RWPE2 (cell line): ENCODE measurements around the gene TFCP2.
A peak's percentile ranks its signal among the peaks of the same experiment; 100 is the strongest.

Experiments
- ATAC-seq: fragments of 200-7000 bp; cut with Tn5 transposase; 3 replicates; pipeline ENCODE4 v1.9.1; 2021; ENCODE audit warnings: low read depth
- DNase-seq: peaks from one replicate; pipeline ENCODE4 v3.0.0-alpha.2; 2020; ENCODE audit warnings: low spot score
- H3K27ac ChIP-seq: fragments of 450-650 bp; 2 replicates; pipeline ENCODE4 v1.5.1; 2017; ENCODE audit warnings: mild to moderate bottlenecking; ENCODE audit not compliant: poor library complexity, severe bottlenecking
- H3K27me3 ChIP-seq: fragments of 250-450 bp; sonication (Bioruptor Pico); 2 replicates; pipeline ENCODE4 v1.5.1; 2021; ENCODE audit warnings: mild to moderate bottlenecking, moderate library complexity; ENCODE audit not compliant: insufficient read depth, poor library complexity, severe bottlenecking
- H3K36me3 ChIP-seq: fragments of 250-450 bp; sonication (Bioruptor Pico); 2 replicates; pipeline ENCODE4 v1.5.1; 2020; ENCODE audit warnings: low read depth, mild to moderate bottlenecking, moderate library complexity
- H3K4me1 ChIP-seq: fragments of 250-450 bp; sonication (Bioruptor Pico); 2 replicates; pipeline ENCODE4 v1.5.1; 2021; ENCODE audit warnings: mild to moderate bottlenecking, moderate library complexity; ENCODE audit not compliant: insufficient read depth, poor library complexity, severe bottlenecking
- H3K4me3 ChIP-seq: fragments of 250-450 bp; sonication (Bioruptor Pico); 2 replicates; pipeline ENCODE4 v1.5.1; 2021; ENCODE audit warnings: mild to moderate bottlenecking, moderate library complexity; ENCODE audit not compliant: severe bottlenecking
- H3K9me3 ChIP-seq: fragments of 250-450 bp; sonication (Bioruptor Pico); 2 replicates; pipeline ENCODE4 v1.5.1; 2021; ENCODE audit warnings: mild to moderate bottlenecking, moderate library complexity; ENCODE audit not compliant: severe bottlenecking
- CTCF ChIP-seq: fragments of 450-650 bp; IDR thresholded peaks from one replicate; pipeline ENCODE4 v1.5.1; 2017; ENCODE audit warnings: mild to moderate bottlenecking, moderate library complexity; ENCODE audit not compliant: poor library complexity, severe bottlenecking

TFCP2 gene

DNA sequence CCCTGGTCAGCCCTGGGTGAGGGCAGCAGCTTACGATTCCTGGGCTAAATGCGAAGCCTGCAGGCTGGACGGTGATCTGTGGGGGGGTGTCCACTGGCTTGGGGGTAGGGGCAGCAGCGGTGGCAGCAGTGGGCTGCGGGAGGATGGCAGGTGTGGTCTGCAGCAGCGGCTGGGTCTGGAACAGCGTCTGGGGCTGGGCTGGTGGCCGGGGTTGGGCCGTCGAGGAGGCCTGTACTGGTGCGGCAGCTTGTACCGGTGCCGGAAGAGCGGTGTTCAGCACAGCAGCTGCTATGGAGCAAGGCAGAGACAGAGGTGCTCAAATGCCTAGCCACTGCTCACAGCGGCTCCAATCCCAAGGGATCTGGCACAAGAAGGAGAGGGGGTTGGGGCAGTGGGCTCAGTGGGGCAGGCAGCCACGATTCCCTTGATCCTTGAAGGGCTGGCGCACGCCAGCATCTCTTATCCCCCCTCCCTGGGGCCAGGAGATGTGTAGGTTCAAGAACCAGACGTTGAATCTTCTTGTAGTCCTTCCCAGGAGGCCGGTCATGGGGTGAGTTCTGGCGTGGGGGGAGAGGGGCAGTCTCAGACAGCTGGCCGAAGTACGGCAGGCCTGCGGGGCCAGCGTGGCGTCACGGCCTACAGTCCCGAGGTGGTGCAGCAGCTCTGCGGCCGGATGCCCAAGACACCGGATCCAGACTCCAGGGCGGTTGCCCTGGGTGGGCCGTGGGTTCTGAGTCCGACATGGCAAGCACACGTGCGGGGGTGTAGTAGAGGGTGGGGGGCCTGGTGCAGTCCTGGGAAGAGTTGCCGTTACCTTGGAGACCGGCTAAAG is 25.0 kb upstream of the TFCP2 start:
- Histone ChIP-seq H3K36me3 (no peaks in the 10 kb centered on the region), H3K27ac (no peak overlapping the region), H3K27me3 (no peaks in the 10 kb centered on the region), H3K4me1 (no peaks in the 10 kb centered on the region), H3K9me3 (no peaks in the 10 kb centered on the region), H3K4me3 (no peak overlapping the region)
- DNase-seq (no peak), ATAC-seq (no peak)
- TF ChIP-seq CTCF, result no peak

DNA sequence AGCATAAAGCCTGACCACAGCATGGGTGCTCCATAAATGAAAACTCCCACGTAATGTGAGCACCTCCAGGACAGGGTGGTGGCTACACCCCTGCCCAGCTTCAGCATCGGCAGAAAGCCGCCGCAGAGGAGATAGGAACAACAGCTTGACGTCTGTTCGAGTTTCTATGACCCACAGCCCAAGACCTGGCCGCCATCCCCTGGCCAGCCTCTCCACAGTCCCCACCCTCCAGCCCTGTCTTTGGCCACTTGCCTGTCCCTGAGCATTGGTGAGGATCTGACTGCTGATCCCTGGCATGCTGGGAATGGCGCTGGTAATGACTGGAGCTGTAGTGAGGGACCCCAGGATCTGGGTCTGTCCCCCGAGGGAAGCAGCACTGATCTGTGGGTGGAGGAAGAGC is 23.6 kb upstream of the TFCP2 start:
- H3K27me3 ChIP-seq, result no peaks in the 10 kb centered on the region
- DNase-seq (no peak), ATAC-seq (no peak)
- no peaks in the 10 kb centered on the region for H3K36me3 ChIP-seq
- H3K27ac ChIP-seq, result no peak overlapping the region
- no peaks in the 10 kb centered on the region for H3K4me1 ChIP-seq
- H3K9me3 ChIP-seq, result no peaks in the 10 kb centered on the region
- no peak for TF ChIP-seq CTCF
- no peak overlapping the region for H3K4me3 ChIP-seq

GRCh38 chr12:51195841-51196240 is 22.9 kb upstream of the TFCP2 start:
- H3K27me3 ChIP-seq, result no peaks in the 10 kb centered on the region
- no peak overlapping the region for H3K4me3 ChIP-seq

GRCh38 chr12:51192284-51192671 is 19.3 kb upstream of the TFCP2 start:
- ATAC-seq (peak; percentile 41; the same call in 1 of the 3 replicates), DNase-seq (no peak)
- TF ChIP-seq CTCF, result no peak
- no peaks in the 10 kb centered on the region for H3K27me3 ChIP-seq
- no peak overlapping the region for H3K27ac ChIP-seq
- H3K4me3 ChIP-seq, result no peak overlapping the region
- no peaks in the 10 kb centered on the region for H3K4me1 ChIP-seq
- H3K9me3 ChIP-seq, result no peaks in the 10 kb centered on the region
- H3K36me3 ChIP-seq, result no peaks in the 10 kb centered on the region

More at GRCh38 chr12:51195841-51196240, 22.9 kb upstream of the TFCP2 start:
- no peaks in the 10 kb centered on the region for H3K4me1 ChIP-seq
- no peaks in the 10 kb centered on the region for H3K9me3 ChIP-seq
- no peak for TF ChIP-seq CTCF
- DNase-seq (no peak), ATAC-seq (no peak)
- H3K36me3 ChIP-seq, result no peaks in the 10 kb centered on the region
- H3K27ac ChIP-seq, result no peak overlapping the region

GRCh38 chr12:51191516-51192283 is 18.8 kb upstream of the TFCP2 start:
- no peaks in the 10 kb centered on the region for H3K27me3 ChIP-seq
- no peak for TF ChIP-seq CTCF
- DNase-seq, result no peak

More at GRCh38 chr12:51191516-51192283, 18.8 kb upstream of the TFCP2 start:
- H3K4me3 ChIP-seq, result no peak overlapping the region
- no peak for ATAC-seq
- H3K4me1 ChIP-seq, result no peaks in the 10 kb centered on the region
- no peaks in the 10 kb centered on the region for H3K36me3 ChIP-seq
- H3K27ac ChIP-seq, result no peak overlapping the region
- no peaks in the 10 kb centered on the region for H3K9me3 ChIP-seq
